IMR-90 (cell line): ENCODE results near the gene ZNF280A. TPM values are rescaled to one million over a fixed set of nuclear protein-coding genes. Genes with fewer than 3 reads are reported as not detected.

Experiments used
- ATAC-seq: fragments of 200-7000 bp; cut with Tn5 transposase; 2 replicates; pipeline ENCODE4 v1.9.1; 2020; ENCODE audit warnings: low read depth, mild to moderate bottlenecking, moderate library complexity
- BruUV-seq: library from RNA; stranded (reverse); fragments of 400-500 nt; replicated peaks from 2 replicates; lab custom pipeline; 2021; lab: Mats Ljungman, UMichigan
- CTCF ChIA-PET: fragments of 300-600 bp; formaldehyde crosslinking; extraction: SDS; loops from one replicate; lab custom pipeline; 2021; ENCODE audit warnings: antibody characterized with exemption; lab: Yijun Ruan, JAX
- POLR2A ChIA-PET: fragments of 300-600 bp; sonication (Branson Sonifier 250); formaldehyde crosslinking; loops from one replicate; lab custom pipeline; 2022; ENCODE audit warnings: antibody characterized with exemption; ENCODE audit not compliant: unreplicated experiment; lab: Charles Lee
- DNase-seq: peaks from one replicate; pipeline ENCODE4 v3.0.0; 2013
- H2AFZ ChIP-seq: replicated peaks from 2 replicates; pipeline ENCODE3; 2013; ENCODE audit warnings: low read length, mild to moderate bottlenecking; ENCODE audit not compliant: poor library complexity
- H2AK5ac ChIP-seq: 2 replicates; pipeline ENCODE4 v1.6.1; 2013; ENCODE audit warnings: low read depth, low read length, inconsistent platforms
- H2AK9ac ChIP-seq: replicated peaks from 2 replicates; pipeline ENCODE3; 2013; ENCODE audit warnings: mild to moderate bottlenecking, low read depth, low read length, moderate library complexity; ENCODE audit not compliant: poor library complexity
- H2BK120ac ChIP-seq: 2 replicates; pipeline ENCODE4 v1.6.1; 2013; ENCODE audit warnings: low read depth, low read length, inconsistent platforms
- H2BK15ac ChIP-seq: 3 replicates; pipeline ENCODE4 v1.6.1; 2013; ENCODE audit warnings: low read depth, low read length, inconsistent platforms
- H2BK20ac ChIP-seq: 2 replicates; pipeline ENCODE4 v1.6.1; 2013; ENCODE audit warnings: low read depth, mild to moderate bottlenecking, inconsistent platforms, low read length, moderate library complexity
- H2BK5ac ChIP-seq: 2 replicates; pipeline ENCODE4 v1.6.1; 2013; ENCODE audit warnings: mild to moderate bottlenecking, low read depth, low read length, inconsistent platforms; ENCODE audit not compliant: poor library complexity, severe bottlenecking
- H3K14ac ChIP-seq: replicated peaks from 2 replicates; pipeline ENCODE4 v1.6.1; 2013; ENCODE audit warnings: low read depth, low read length, inconsistent platforms
- H3K18ac ChIP-seq: 2 replicates; pipeline ENCODE4 v1.6.1; 2013; ENCODE audit warnings: low read depth, low read length, control low read depth
- H3K23ac ChIP-seq: 2 replicates; pipeline ENCODE4 v1.6.1; 2013; ENCODE audit warnings: low read depth, low read length, inconsistent platforms
- H3K27ac ChIP-seq: 2 replicates; pipeline ENCODE4 v1.5.1; 2013; ENCODE audit warnings: mild to moderate bottlenecking, control low read depth, low read length; ENCODE audit not compliant: insufficient read depth
- H3K27me3 ChIP-seq: 2 replicates; pipeline ENCODE4 v1.6.1; 2013; ENCODE audit warnings: low read length; ENCODE audit not compliant: control insufficient read depth, insufficient read depth
- H3K36me3 ChIP-seq: 2 replicates; pipeline ENCODE4 v1.6.1; 2013; ENCODE audit warnings: low read length, mixed read lengths; ENCODE audit not compliant: control insufficient read depth, insufficient read depth
- H3K4ac ChIP-seq: 2 replicates; pipeline ENCODE4 v1.6.1; 2013; ENCODE audit warnings: low read depth, low read length, inconsistent platforms
- H3K4me1 ChIP-seq: 2 replicates; pipeline ENCODE4 v1.6.1; 2013; ENCODE audit warnings: low read length, mixed read lengths; ENCODE audit not compliant: control insufficient read depth, insufficient read depth
- H3K4me2 ChIP-seq: 2 replicates; pipeline ENCODE4 v1.6.1; 2013; ENCODE audit warnings: low read depth, mild to moderate bottlenecking, control low read depth, low read length, moderate library complexity
- H3K4me3 ChIP-seq: 2 replicates; pipeline ENCODE4 v1.5.1; 2013; ENCODE audit warnings: low read depth, mild to moderate bottlenecking, control low read depth, low read length, moderate library complexity; ENCODE audit not compliant: insufficient read depth
- H3K56ac ChIP-seq: 2 replicates; pipeline ENCODE4 v1.6.1; 2013; ENCODE audit warnings: low read length, inconsistent platforms; ENCODE audit not compliant: insufficient read depth; ENCODE audit errors: extremely low read depth
- H3K79me1 ChIP-seq, 2 experiments: 2 replicates each; pipeline ENCODE4 v1.6.1; 2013; ENCODE audit warnings: low read length in 2 of 2, inconsistent platforms in 1 of 2, low read depth in 1 of 2
- H3K9ac ChIP-seq: 2 replicates; pipeline ENCODE4 v1.6.1; 2013; ENCODE audit warnings: low read depth, low read length, control low read depth
- H3K9me1 ChIP-seq: 2 replicates; pipeline ENCODE4 v1.6.1; 2013; ENCODE audit warnings: low read length, inconsistent platforms; ENCODE audit not compliant: insufficient read depth
- H3K9me3 ChIP-seq: 2 replicates; pipeline ENCODE4 v1.6.1; 2013; ENCODE audit warnings: low read length; ENCODE audit not compliant: control insufficient read depth, insufficient read depth
- H4K20me1 ChIP-seq: 2 replicates; pipeline ENCODE4 v1.6.1; 2013; ENCODE audit warnings: low read length, inconsistent platforms; ENCODE audit not compliant: insufficient read depth
- H4K5ac ChIP-seq: 2 replicates; pipeline ENCODE4 v1.6.1; 2013; ENCODE audit warnings: mild to moderate bottlenecking, low read depth, low read length, control low read depth
- H4K8ac ChIP-seq, 2 experiments: 2 replicates each; pipeline ENCODE4 v1.6.1; 2013; ENCODE audit warnings: low read depth in 2 of 2, low read length in 2 of 2, control low read depth in 1 of 2, inconsistent platforms in 1 of 2
- H4K91ac ChIP-seq: 2 replicates; pipeline ENCODE4 v1.6.1; 2013; ENCODE audit warnings: low read depth, low read length, inconsistent platforms; ENCODE audit not compliant: insufficient read depth
- BHLHE40 ChIP-seq: fragments of 150-350 bp; IDR thresholded peaks from 2 replicates; pipeline ENCODE4 v1.6.1; 2016; ENCODE audit warnings: mild to moderate bottlenecking, low read depth, low read length
- CEBPB ChIP-seq: IDR thresholded peaks from 2 replicates; pipeline ENCODE4 v1.6.1; 2012; ENCODE audit warnings: low read depth, low read length, improper control_type of control experiment
- CHD1 ChIP-seq: IDR thresholded peaks from 2 replicates; pipeline ENCODE4 v1.6.1; 2012; ENCODE audit warnings: low read depth, low read length, improper control_type of control experiment
- FOS ChIP-seq: fragments of 150-350 bp; IDR thresholded peaks from 2 replicates; pipeline ENCODE4 v1.6.1; 2016; ENCODE audit warnings: low read depth, low read length
- MAFK ChIP-seq: IDR thresholded peaks from 2 replicates; pipeline ENCODE4 v1.6.1; 2012; ENCODE audit warnings: low read depth, low read length, improper control_type of control experiment
- MAZ ChIP-seq: IDR thresholded peaks from 2 replicates; pipeline ENCODE4 v1.6.1; 2012; ENCODE audit warnings: low read depth, mild to moderate bottlenecking, low read length, improper control_type of control experiment, moderate library complexity, borderline replicate concordance
- MXI1 ChIP-seq: IDR thresholded peaks from 2 replicates; pipeline ENCODE4 v1.6.1; 2012; ENCODE audit warnings: low read depth, mild to moderate bottlenecking, low read length, moderate library complexity, borderline replicate concordance
- NFE2L2 ChIP-seq: fragments of 150-350 bp; IDR thresholded peaks from 2 replicates; pipeline ENCODE4 v1.6.1; 2016; ENCODE audit warnings: low read depth, mild to moderate bottlenecking, low read length
- POLR2A ChIP-seq: IDR thresholded peaks from 2 replicates; pipeline ENCODE4 v1.6.1; 2012; ENCODE audit warnings: mild to moderate bottlenecking, low read depth, low read length
- RAD21 ChIP-seq: IDR thresholded peaks from 2 replicates; pipeline ENCODE4 v1.6.1; 2012; ENCODE audit warnings: low read length, improper control_type of control experiment
- RCOR1 ChIP-seq: IDR thresholded peaks from 2 replicates; pipeline ENCODE4 v1.6.1; 2012; ENCODE audit warnings: mild to moderate bottlenecking, low read length, improper control_type of control experiment; ENCODE audit not compliant: insufficient replicate concordance
- RFX5 ChIP-seq: IDR thresholded peaks from 2 replicates; pipeline ENCODE4 v1.8.0; 2012; ENCODE audit warnings: low read depth, mild to moderate bottlenecking, low read length, moderate library complexity
- SMC3 ChIP-seq: fragments of 150-350 bp; IDR thresholded peaks from 2 replicates; pipeline ENCODE4 v1.6.1; 2016; ENCODE audit warnings: low read depth, mild to moderate bottlenecking, antibody characterized with exemption, low read length, moderate library complexity
- WGBS, 2 experiments: methylation state at CpG; one replicate each; pipeline versions ENCODE4 v1.1.5 to v1.1.7; 2013; ENCODE audit warnings: missing lambda C conversion rate in 2 of 2; ENCODE audit not compliant: insufficient read length in 1 of 2; ENCODE audit errors: extremely low coverage in 2 of 2; 5-methylcytosine and 5-hydroxymethylcytosine counted together
- dilution Hi-C: fragments of 300-500 bp; cut with HindIII; formaldehyde crosslinking; loops from one replicate; pipeline ENCODE4 v1.14.3; 2018; ENCODE audit warnings: low sequenced_read_pairs; ENCODE audit not compliant: unreplicated experiment
- in situ Hi-C: fragments of 300-500 bp; cut with MboI; formaldehyde crosslinking; loops from 3 replicates; pipeline ENCODE4 v1.14.3; 2019; ENCODE audit warnings: low sequenced_read_pairs, inconsistent platforms, mixed read lengths
- intact Hi-C: fragments of 100-400 bp; cut with micrococcal nuclease; formaldehyde crosslinking; loops from 2 replicates; pipeline ENCODE4 v1.10.0; 2022
- polyA plus RNA-seq, 3 experiments: library from polyadenylated mRNA; depleted of rRNA; stranded (reverse); fragments of >200 nt; gene quantifications; 2 replicates each; pipeline ENCODE4 v1.2.3, GENCODE V29; 2012; ENCODE audit warnings: low replicate concordance in 1 of 3
- total RNA-seq: library from RNA; depleted of rRNA; stranded (reverse); fragments of >200 nt; gene quantifications from 2 replicates; pipeline ENCODE4 v1.2.3, GENCODE V29; 2012
- TF ChIP-seq, protein P1 (sequence below): fragments of 150-350 bp; IDR thresholded peaks from 2 replicates; pipeline ENCODE4 v1.6.1; 2016; ENCODE audit warnings: low read depth, mild to moderate bottlenecking, low read length, moderate library complexity, borderline replicate concordance
- TF ChIP-seq, protein P2 (sequence below): fragments of 150-350 bp; IDR thresholded peaks from 2 replicates; pipeline ENCODE4 v1.6.1; 2017; ENCODE audit warnings: mild to moderate bottlenecking, antibody characterized with exemption, low read length, low read depth
- TF ChIP-seq, protein P3 (sequence below): conservative IDR thresholded peaks from 2 replicates; pipeline ENCODE4 v1.5.1; 2012; ENCODE audit warnings: mild to moderate bottlenecking, low read depth, low read length, improper control_type of control experiment

Gene ZNF280A
- total and polyA plus RNA-seq, 2 of the 4 experiments (the other 2 are of a cell fraction) = not detected

DNA sequence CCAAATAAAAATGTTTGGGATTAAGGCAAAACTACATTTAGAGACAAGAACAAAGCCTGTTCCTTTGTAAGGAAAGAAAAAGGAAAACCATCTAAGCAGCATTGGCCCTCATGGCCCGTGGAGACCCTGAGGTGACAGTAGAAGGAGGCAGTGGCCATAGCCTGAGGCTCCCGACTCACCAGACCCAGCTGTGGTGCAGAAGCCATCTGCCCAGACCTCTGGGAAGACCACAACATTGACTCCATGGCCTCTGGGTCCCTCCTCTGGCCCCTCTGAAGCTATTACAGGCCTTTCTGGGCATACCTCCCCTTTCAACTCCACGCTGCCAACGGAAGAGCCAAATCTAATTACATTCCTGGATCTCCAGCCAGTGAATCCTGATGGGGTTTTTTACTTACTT, 32.6 kb upstream of the ZNF280A start:
- no peak overlapping the region for H2BK120ac ChIP-seq
- no peak overlapping the region for H2AFZ ChIP-seq
- no peak for ATAC-seq
- no peak overlapping the region for H2BK15ac ChIP-seq
- H2BK5ac ChIP-seq = no peak overlapping the region
- no peak overlapping the region for H4K5ac ChIP-seq
- ChIA-PET CTCF (no interaction called here), POLR2A (no interaction called here)
- H4K20me1 ChIP-seq = no peaks in the 10 kb centered on the region
- dilution Hi-C loops (no loop called here), intact Hi-C loops (no loop called here), in situ Hi-C loops (no loop called here)
- no peaks in the 10 kb centered on the region for H3K9me3 ChIP-seq
- H4K8ac ChIP-seq = no peak overlapping the region
- no peak overlapping the region for H3K4me3 ChIP-seq
- no peak overlapping the region for H4K91ac ChIP-seq
- H2AK5ac ChIP-seq = no peak overlapping the region
- no peak overlapping the region for H3K56ac ChIP-seq
- no peaks in the 10 kb centered on the region for H3K36me3 ChIP-seq
- no peak overlapping the region for H3K27ac ChIP-seq
- H3K23ac ChIP-seq = no peak overlapping the region
- H3K4me1 ChIP-seq = no peaks in the 10 kb centered on the region
- H3K79me1 ChIP-seq = no peaks in the 10 kb centered on the region
- H3K27me3 ChIP-seq = peaks cover 14% of the 10 kb centered on the region
- TF ChIP-seq, protein P1, sequence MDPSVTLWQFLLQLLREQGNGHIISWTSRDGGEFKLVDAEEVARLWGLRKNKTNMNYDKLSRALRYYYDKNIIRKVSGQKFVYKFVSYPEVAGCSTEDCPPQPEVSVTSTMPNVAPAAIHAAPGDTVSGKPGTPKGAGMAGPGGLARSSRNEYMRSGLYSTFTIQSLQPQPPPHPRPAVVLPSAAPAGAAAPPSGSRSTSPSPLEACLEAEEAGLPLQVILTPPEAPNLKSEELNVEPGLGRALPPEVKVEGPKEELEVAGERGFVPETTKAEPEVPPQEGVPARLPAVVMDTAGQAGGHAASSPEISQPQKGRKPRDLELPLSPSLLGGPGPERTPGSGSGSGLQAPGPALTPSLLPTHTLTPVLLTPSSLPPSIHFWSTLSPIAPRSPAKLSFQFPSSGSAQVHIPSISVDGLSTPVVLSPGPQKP = no peak
- TF ChIP-seq MXI1 (no peak), BHLHE40 (no peak), CHD1 (no peak), MAFK (no peak), RFX5 (no peak), CEBPB (no peak), NFE2L2 (no peak), FOS (no peak), SMC3 (no peak), POLR2A (no peak), RCOR1 (no peak), RAD21 (no peak), MAZ (no peak)
- TF ChIP-seq, protein P2, sequence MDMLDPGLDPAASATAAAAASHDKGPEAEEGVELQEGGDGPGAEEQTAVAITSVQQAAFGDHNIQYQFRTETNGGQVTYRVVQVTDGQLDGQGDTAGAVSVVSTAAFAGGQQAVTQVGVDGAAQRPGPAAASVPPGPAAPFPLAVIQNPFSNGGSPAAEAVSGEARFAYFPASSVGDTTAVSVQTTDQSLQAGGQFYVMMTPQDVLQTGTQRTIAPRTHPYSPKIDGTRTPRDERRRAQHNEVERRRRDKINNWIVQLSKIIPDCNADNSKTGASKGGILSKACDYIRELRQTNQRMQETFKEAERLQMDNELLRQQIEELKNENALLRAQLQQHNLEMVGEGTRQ = no peak
- TF ChIP-seq, protein P3, sequence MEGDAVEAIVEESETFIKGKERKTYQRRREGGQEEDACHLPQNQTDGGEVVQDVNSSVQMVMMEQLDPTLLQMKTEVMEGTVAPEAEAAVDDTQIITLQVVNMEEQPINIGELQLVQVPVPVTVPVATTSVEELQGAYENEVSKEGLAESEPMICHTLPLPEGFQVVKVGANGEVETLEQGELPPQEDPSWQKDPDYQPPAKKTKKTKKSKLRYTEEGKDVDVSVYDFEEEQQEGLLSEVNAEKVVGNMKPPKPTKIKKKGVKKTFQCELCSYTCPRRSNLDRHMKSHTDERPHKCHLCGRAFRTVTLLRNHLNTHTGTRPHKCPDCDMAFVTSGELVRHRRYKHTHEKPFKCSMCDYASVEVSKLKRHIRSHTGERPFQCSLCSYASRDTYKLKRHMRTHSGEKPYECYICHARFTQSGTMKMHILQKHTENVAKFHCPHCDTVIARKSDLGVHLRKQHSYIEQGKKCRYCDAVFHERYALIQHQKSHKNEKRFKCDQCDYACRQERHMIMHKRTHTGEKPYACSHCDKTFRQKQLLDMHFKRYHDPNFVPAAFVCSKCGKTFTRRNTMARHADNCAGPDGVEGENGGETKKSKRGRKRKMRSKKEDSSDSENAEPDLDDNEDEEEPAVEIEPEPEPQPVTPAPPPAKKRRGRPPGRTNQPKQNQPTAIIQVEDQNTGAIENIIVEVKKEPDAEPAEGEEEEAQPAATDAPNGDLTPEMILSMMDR = no peak
- H2AK9ac ChIP-seq = no peak overlapping the region
- BruUV-seq = no TSS peak
- DNase-seq = no peak
- H3K4ac ChIP-seq = no peak overlapping the region
- H3K9ac ChIP-seq = no peak overlapping the region
- no peak overlapping the region for H3K4me2 ChIP-seq
- no peak overlapping the region for H2BK20ac ChIP-seq
- WGBS, 2 experiments = 25% methylated on average over 2 of the region's 4 CpGs; no CpG with 5 or more reads in 1 of the 2 experiments
- no peak overlapping the region for H3K14ac ChIP-seq
- no peaks in the 10 kb centered on the region for H3K9me1 ChIP-seq
- no peak overlapping the region for H3K18ac ChIP-seq
